Nephron (organoid): ENCODE measurements around the gene PDIA6.
A peak's percentile ranks its signal among the peaks of the same experiment; 100 is the strongest.

Source experiments
- H3K27ac Mint-ChIP-seq, 3 experiments: 2 replicates each; pipeline ENCODE4 v1.8.0; 2020; ENCODE audit warnings: mixed read lengths in 3 of 3, mild to moderate bottlenecking in 2 of 3, moderate library complexity in 1 of 3
- H3K27me3 Mint-ChIP-seq: 2 replicates; pipeline ENCODE4 v1.8.0; 2021; ENCODE audit warnings: low read depth, mild to moderate bottlenecking, moderate library complexity, mixed read lengths
- H3K36me3 Mint-ChIP-seq: 2 replicates; pipeline ENCODE4 v1.8.0; 2020; ENCODE audit warnings: low read depth, mixed read lengths
- H3K4me1 Mint-ChIP-seq: 2 replicates; pipeline ENCODE4 v1.8.0; 2020; ENCODE audit warnings: mixed read lengths
- H3K4me3 Mint-ChIP-seq, 3 experiments: 2 replicates each; pipeline ENCODE4 v1.8.0; 2020; ENCODE audit warnings: mild to moderate bottlenecking in 3 of 3, mixed read lengths in 3 of 3, moderate library complexity in 2 of 3
- H3K9me3 Mint-ChIP-seq: 2 replicates; pipeline ENCODE4 v1.8.0; 2020; ENCODE audit warnings: mixed read lengths
- CTCF ChIP-seq, 3 experiments: fragments of 200-600 bp; sonication (generic); IDR thresholded peaks; one replicate each; pipeline ENCODE4 v1.5.0; 2021; ENCODE audit warnings: antibody characterized with exemption in 3 of 3; ENCODE audit not compliant: unreplicated experiment in 3 of 3

PDIA6 gene

DNA sequence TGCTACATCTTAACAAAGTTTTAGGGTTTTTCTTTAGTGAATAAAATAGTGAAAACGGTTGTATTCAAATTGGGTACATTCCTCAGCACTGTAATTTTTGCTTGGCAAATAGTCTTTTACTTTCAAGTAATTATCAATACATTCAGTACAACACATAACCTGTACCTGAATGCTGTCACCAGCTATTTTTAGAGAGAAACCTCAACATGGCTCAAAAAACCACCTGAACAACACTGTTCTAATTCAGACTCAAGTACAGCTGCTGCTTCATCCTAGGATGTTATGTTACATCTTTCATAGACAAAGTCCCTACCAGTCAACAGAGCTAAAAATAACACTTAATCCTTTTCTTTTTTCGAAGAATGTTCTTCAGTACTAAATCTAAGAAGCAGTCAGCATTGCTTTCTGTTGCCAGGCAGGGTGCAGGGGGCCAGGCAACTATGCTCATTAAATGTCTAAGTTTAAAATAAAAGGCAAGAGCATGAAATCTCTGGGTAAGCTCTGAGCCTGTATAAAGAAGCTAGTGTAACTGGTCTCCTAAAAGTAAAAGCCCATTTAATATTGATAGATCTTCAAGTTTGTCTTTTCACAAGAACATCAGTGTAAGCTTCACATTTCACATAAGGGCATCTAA is 20.5 kb downstream of the PDIA6 start:
- peak overlapping the region; percentile 17 to 25 (median 18) for H3K27ac Mint-ChIP-seq
- peaks cover 11% of the 10 kb centered on the region for H3K4me1 Mint-ChIP-seq
- no peaks in the 10 kb centered on the region for H3K9me3 Mint-ChIP-seq
- no peak for TF ChIP-seq CTCF (IDR thresholded peaks at IDR 0.05; ENCODE audit: unreplicated experiment in 3 of 3)
- no peaks in the 10 kb centered on the region for H3K27me3 Mint-ChIP-seq
- peaks cover 87% of the 10 kb centered on the region for H3K36me3 Mint-ChIP-seq
- no peak overlapping the region for H3K4me3 Mint-ChIP-seq

DNA sequence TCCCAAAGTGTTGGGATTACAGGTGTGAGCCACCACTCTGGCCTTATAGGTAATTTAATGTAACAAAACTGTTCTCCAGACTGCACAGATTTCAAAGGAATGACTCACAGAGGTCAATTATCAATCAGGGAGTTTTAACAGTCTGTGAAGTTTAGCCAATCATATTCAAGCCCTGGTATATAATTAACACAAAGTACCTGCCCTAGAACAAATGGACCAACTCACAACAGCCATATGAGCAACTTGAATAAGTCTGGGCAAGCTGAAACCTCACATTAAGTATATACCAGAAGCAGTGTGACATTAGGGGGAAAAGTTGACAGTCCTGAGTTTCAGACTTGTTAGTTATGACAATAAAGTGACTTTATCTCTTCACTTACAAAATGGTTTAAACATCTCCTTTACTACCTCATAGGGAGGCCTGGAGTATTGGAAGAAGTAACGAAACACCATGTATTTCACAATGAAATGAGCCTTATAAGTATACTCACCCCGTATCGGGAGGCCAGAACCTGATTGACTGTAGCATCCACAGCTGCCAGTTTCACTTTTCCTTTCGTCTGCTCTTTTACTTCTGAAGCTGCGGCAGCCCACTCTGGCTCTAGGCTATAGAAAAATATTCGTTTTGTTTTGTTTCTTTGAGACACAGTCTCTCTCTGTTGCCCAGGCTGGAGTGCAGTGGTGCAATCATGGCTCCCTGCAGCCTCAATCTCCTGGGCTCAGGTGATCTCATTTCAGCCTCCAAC is 22.2 kb downstream of the PDIA6 start:
- Mint-ChIP-seq H3K4me3 (no peak overlapping the region), H3K27ac (peak overlapping the region in 2 of 3 experiments; percentile 34 to 92), H3K27me3 (no peaks in the 10 kb centered on the region), H3K9me3 (no peaks in the 10 kb centered on the region), H3K4me1 (peaks cover 11% of the 10 kb centered on the region), H3K36me3 (peaks cover 87% of the 10 kb centered on the region)
- no peak for TF ChIP-seq CTCF (IDR thresholded peaks at IDR 0.05; ENCODE audit: unreplicated experiment in 3 of 3)

DNA sequence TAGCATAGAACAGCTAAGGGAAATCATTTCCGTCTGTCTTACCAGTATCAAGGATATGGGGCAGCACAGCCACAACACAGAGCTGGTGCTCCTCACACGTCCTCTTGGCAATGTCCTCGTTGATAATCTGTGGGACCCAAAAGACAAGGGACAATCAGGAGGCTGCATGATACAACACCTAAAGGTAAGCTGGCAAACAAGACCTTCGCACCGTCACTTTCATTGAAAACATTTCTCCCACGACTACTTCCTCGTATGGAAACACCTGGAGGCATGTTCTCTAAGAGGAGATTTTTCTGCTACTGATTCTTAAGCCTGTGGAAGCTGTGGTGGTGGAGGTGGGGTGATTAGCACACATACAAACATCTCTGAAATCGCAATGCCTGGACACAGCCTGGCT is 23.7 kb downstream of the PDIA6 start:
- Mint-ChIP-seq H3K27me3 (no peaks in the 10 kb centered on the region), H3K4me3 (no peak overlapping the region), H3K4me1 (peaks cover 11% of the 10 kb centered on the region), H3K27ac (no peak overlapping the region), H3K9me3 (no peaks in the 10 kb centered on the region), H3K36me3 (peaks cover 92% of the 10 kb centered on the region)
- no peak for TF ChIP-seq CTCF (IDR thresholded peaks at IDR 0.05; ENCODE audit: unreplicated experiment in 3 of 3)

- no peak overlapping the region for H3K4me3 Mint-ChIP-seq
- peaks cover 6% of the 10 kb centered on the region for H3K4me1 Mint-ChIP-seq
- H3K27ac Mint-ChIP-seq = no peak overlapping the region
- H3K9me3 Mint-ChIP-seq = no peaks in the 10 kb centered on the region
- H3K27me3 Mint-ChIP-seq = no peaks in the 10 kb centered on the region
- H3K36me3 Mint-ChIP-seq = peaks cover 93% of the 10 kb centered on the region
- peak in 1 of 3 experiments; percentile 14 for TF ChIP-seq CTCF (IDR thresholded peaks at IDR 0.05; ENCODE audit: unreplicated experiment in 3 of 3)
These were observed 25.2 kb downstream of the PDIA6 start for GRCh38 chr2:10787176-10787968.

DNA sequence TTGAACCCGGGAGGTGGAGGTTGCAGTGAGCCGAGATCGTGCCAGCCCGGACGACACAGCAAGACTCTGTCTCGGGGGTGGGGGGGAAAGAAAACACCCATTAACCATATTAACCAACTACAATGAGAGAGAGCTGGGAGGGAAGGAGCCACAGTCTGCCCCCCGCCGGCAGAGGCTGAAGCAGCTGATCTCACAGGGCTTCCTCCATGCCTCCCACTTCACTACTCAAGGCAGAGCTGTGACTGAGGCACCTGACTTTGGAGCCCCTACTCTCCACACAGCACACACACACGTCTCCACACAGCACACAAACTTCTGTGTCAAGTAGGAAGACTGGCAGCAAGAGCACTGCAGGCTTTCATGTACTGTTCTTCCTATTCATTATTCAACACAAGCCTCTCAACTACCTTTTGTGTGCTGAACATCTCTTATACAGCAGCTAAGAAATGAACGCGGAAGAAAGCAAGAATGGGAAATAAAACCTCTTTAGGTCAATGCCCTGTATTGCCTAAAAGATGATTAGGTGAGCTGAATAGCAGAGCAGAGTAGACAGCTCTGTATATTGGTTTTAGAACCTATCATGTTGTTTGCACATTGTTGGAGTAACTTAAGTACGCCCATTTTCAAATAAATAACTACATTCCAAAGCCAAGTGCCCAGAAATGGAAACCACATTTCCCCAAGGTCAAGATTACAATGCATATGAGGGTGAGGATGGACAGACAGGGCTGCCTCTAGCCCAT is 26.2 kb downstream of the PDIA6 start:
- Mint-ChIP-seq H3K27me3 (no peaks in the 10 kb centered on the region), H3K27ac (no peak overlapping the region), H3K9me3 (no peaks in the 10 kb centered on the region), H3K4me1 (no peaks in the 10 kb centered on the region), H3K36me3 (peaks cover 91% of the 10 kb centered on the region), H3K4me3 (no peak overlapping the region)
- TF ChIP-seq CTCF (IDR thresholded peaks at IDR 0.05; ENCODE audit: unreplicated experiment in 3 of 3) = no peak
